HG03354 (cell line): ENCODE results near the gene HSPG2.

Experiments
- ATAC-seq: cut with Tn5 transposase; IDR thresholded peaks from one replicate; pipeline ENCODE4 v1.9.1; 2021; ENCODE audit warnings: mild to moderate bottlenecking; ENCODE audit not compliant: unreplicated experiment, poor library complexity, severe bottlenecking

Gene HSPG2

GRCh38 chr1:21853131-21853427 is 84.0 kb downstream of the HSPG2 start:
- no peak for ATAC-seq

- ATAC-seq = no peak
Observed at GRCh38 chr1:21852282-21853130, 84.6 kb downstream of the HSPG2 start.

GRCh38 chr1:21851430-21852250 is 85.5 kb downstream of the HSPG2 start:
- ATAC-seq = no peak

GRCh38 chr1:21849909-21850576 is 87.1 kb downstream of the HSPG2 start:
- no peak for ATAC-seq

- no peak for ATAC-seq
Observed at GRCh38 chr1:21848524-21849174, 88.5 kb downstream of the HSPG2 start.

- no peak for ATAC-seq
Observed at GRCh38 chr1:21847223-21848205, 89.6 kb downstream of the HSPG2 start.

GRCh38 chr1:21845646-21846641 is 91.2 kb downstream of the HSPG2 start:
- ATAC-seq = no peak

GRCh38 chr1:21843996-21844395 is 93.1 kb downstream of the HSPG2 start:
- no peak for ATAC-seq

GRCh38 chr1:21843208-21843607 is 93.9 kb downstream of the HSPG2 start:
- ATAC-seq = no peak

- no peak for ATAC-seq
Observed at GRCh38 chr1:21842606-21843162, 94.4 kb downstream of the HSPG2 start.

GRCh38 chr1:21841852-21842466 is 95.2 kb downstream of the HSPG2 start:
- no peak for ATAC-seq

GRCh38 chr1:21840981-21841380 is 96.1 kb downstream of the HSPG2 start:
- ATAC-seq = no peak

GRCh38 chr1:21839337-21840037 is 97.6 kb downstream of the HSPG2 start:
- ATAC-seq = no peak

GRCh38 chr1:21838359-21839157 is 98.6 kb downstream of the HSPG2 start:
- no peak for ATAC-seq

GRCh38 chr1:21837476-21837875 is 99.6 kb downstream of the HSPG2 start:
- no peak for ATAC-seq

GRCh38 chr1:21836729-21837128 is 100.4 kb downstream of the HSPG2 start:
- no peak for ATAC-seq
